Measurements from ENCODE around the gene SLC39A1.

SLC39A1 gene

GRCh38 chr1:153958961-153959260 is 4.4 kb downstream of the SLC39A1 start:
- no peaks in the 10 kb centered on the region for H3K9me3 ChIP-seq (ENCODE audit: low read depth, low read length)
- H3K36me3 ChIP-seq (ENCODE audit: insufficient read depth, low read length) = peaks cover 15% of the 10 kb centered on the region; the same call in 1 of the 2 replicates
- DNase-seq (ENCODE audit: low read depth, low spot score) = no peak
- H3K4me3 ChIP-seq = peak overlapping the region; percentile 97
- peak overlapping the region; percentile 58 for H3K9ac ChIP-seq (ENCODE audit: insufficient read length)
- H3K27ac ChIP-seq = peak overlapping the region; percentile 80
- no peak for TF ChIP-seq EZH2 (IDR thresholded peaks at IDR 0.05)
- no peak for TF ChIP-seq POLR2AphosphoS5 (IDR thresholded peaks at IDR 0.05; ENCODE audit: borderline replicate concordance, low read depth, low read length)
- no peak for TF ChIP-seq FOXP2 (optimal IDR thresholded peaks at IDR 0.05; ENCODE audit: control extremely low read depth, extremely low read length, insufficient read depth)

- peak within 1 kb of the TSS; percentile 80 for H3K27ac ChIP-seq
- peak; percentile 92 for DNase-seq (ENCODE audit: low read depth, low spot score)
- no peaks in the 10 kb centered on the region for H3K9me3 ChIP-seq (ENCODE audit: low read depth, low read length)
- H3K4me3 ChIP-seq = peak within 1 kb of the TSS; percentile 97
- TF ChIP-seq EZH2 (IDR thresholded peaks at IDR 0.05) (no peak), POLR2AphosphoS5 (IDR thresholded peaks at IDR 0.05; ENCODE audit: borderline replicate concordance, low read depth, low read length) (peak; percentile 82), FOXP2 (optimal IDR thresholded peaks at IDR 0.05; ENCODE audit: control extremely low read depth, extremely low read length, insufficient read depth) (no peak)
- peak within 1 kb of the TSS; percentile 91 for H3K9ac ChIP-seq (ENCODE audit: insufficient read length)
- peaks cover 15% of the 10 kb centered on the region; the same call in 1 of the 2 replicates for H3K36me3 ChIP-seq (ENCODE audit: insufficient read depth, low read length)
Measured at GRCh38 chr1:153958111-153958960, 5.0 kb downstream of the SLC39A1 start, which contains the start of gene CRTC2. Gene CRTC2 (minus strand): TSS chr1:153958612. CDS start chr1:153958497, 115 bp downstream.

GRCh38 chr1:153957744-153958110 is 5.6 kb downstream of the SLC39A1 start:
- H3K9ac ChIP-seq (ENCODE audit: insufficient read length) = peak overlapping the region; percentile 91
- H3K36me3 ChIP-seq (ENCODE audit: insufficient read depth, low read length) = peaks cover 15% of the 10 kb centered on the region; the same call in 1 of the 2 replicates
- no peak for DNase-seq (ENCODE audit: low read depth, low spot score)
- H3K9me3 ChIP-seq (ENCODE audit: low read depth, low read length) = no peaks in the 10 kb centered on the region
- H3K4me3 ChIP-seq = peak overlapping the region; percentile 97
- no peak overlapping the region for H3K27ac ChIP-seq
- TF ChIP-seq FOXP2 (optimal IDR thresholded peaks at IDR 0.05; ENCODE audit: control extremely low read depth, extremely low read length, insufficient read depth) = no peak
- no peak for TF ChIP-seq EZH2 (IDR thresholded peaks at IDR 0.05)
- TF ChIP-seq POLR2AphosphoS5 (IDR thresholded peaks at IDR 0.05; ENCODE audit: borderline replicate concordance, low read depth, low read length) = no peak

GRCh38 chr1:153956997-153957715 is 6.2 kb downstream of the SLC39A1 start:
- no peak for TF ChIP-seq POLR2AphosphoS5 (IDR thresholded peaks at IDR 0.05; ENCODE audit: borderline replicate concordance, low read depth, low read length)
- no peak for TF ChIP-seq EZH2 (IDR thresholded peaks at IDR 0.05)
- no peak for TF ChIP-seq FOXP2 (optimal IDR thresholded peaks at IDR 0.05; ENCODE audit: control extremely low read depth, extremely low read length, insufficient read depth)
- Histone ChIP-seq H3K4me3 (peak overlapping the region; percentile 97), H3K36me3 (ENCODE audit: insufficient read depth, low read length) (peaks cover 20% of the 10 kb centered on the region; the same call in 1 of the 2 replicates)

GRCh38 chr1:153954826-153955225 is 8.5 kb downstream of the SLC39A1 start:
- H3K9ac ChIP-seq (ENCODE audit: insufficient read length) = no peak overlapping the region
- TF ChIP-seq EZH2 (IDR thresholded peaks at IDR 0.05) = no peak
- TF ChIP-seq FOXP2 (optimal IDR thresholded peaks at IDR 0.05; ENCODE audit: control extremely low read depth, extremely low read length, insufficient read depth) = no peak
- TF ChIP-seq POLR2AphosphoS5 (IDR thresholded peaks at IDR 0.05; ENCODE audit: borderline replicate concordance, low read depth, low read length) = no peak
- H3K9me3 ChIP-seq (ENCODE audit: low read depth, low read length) = no peaks in the 10 kb centered on the region
- DNase-seq (ENCODE audit: low read depth, low spot score) = no peak
- no peak overlapping the region for H3K4me3 ChIP-seq
- no peak overlapping the region for H3K27ac ChIP-seq
- peaks cover 18% of the 10 kb centered on the region; the same call in 1 of the 2 replicates for H3K36me3 ChIP-seq (ENCODE audit: insufficient read depth, low read length)

More at GRCh38 chr1:153956997-153957715, 6.2 kb downstream of the SLC39A1 start:
- H3K9me3 ChIP-seq (ENCODE audit: low read depth, low read length) = no peaks in the 10 kb centered on the region
- no peak for DNase-seq (ENCODE audit: low read depth, low spot score)
- H3K27ac ChIP-seq = no peak overlapping the region
- peak overlapping the region; percentile 91 for H3K9ac ChIP-seq (ENCODE audit: insufficient read length)

- H3K9me3 ChIP-seq (ENCODE audit: low read depth, low read length) = no peaks in the 10 kb centered on the region
- H3K27ac ChIP-seq = no peak overlapping the region
- peaks cover 18% of the 10 kb centered on the region; the same call in 1 of the 2 replicates for H3K36me3 ChIP-seq (ENCODE audit: insufficient read depth, low read length)
- DNase-seq (ENCODE audit: low read depth, low spot score) = no peak
- H3K9ac ChIP-seq (ENCODE audit: insufficient read length) = no peak overlapping the region
- no peak for TF ChIP-seq FOXP2 (optimal IDR thresholded peaks at IDR 0.05; ENCODE audit: control extremely low read depth, extremely low read length, insufficient read depth)
- no peak for TF ChIP-seq EZH2 (IDR thresholded peaks at IDR 0.05)
- TF ChIP-seq POLR2AphosphoS5 (IDR thresholded peaks at IDR 0.05; ENCODE audit: borderline replicate concordance, low read depth, low read length) = no peak
- no peak overlapping the region for H3K4me3 ChIP-seq
Measured at GRCh38 chr1:153953859-153954365, 9.4 kb downstream of the SLC39A1 start.

GRCh38 chr1:153951801-153952200 is 11.5 kb downstream of the SLC39A1 start:
- peaks cover 18% of the 10 kb centered on the region; the same call in 1 of the 2 replicates for H3K36me3 ChIP-seq (ENCODE audit: insufficient read depth, low read length)
- no peak for TF ChIP-seq POLR2AphosphoS5 (IDR thresholded peaks at IDR 0.05; ENCODE audit: borderline replicate concordance, low read depth, low read length)
- TF ChIP-seq FOXP2 (optimal IDR thresholded peaks at IDR 0.05; ENCODE audit: control extremely low read depth, extremely low read length, insufficient read depth) = no peak
- no peak for TF ChIP-seq EZH2 (IDR thresholded peaks at IDR 0.05)

GRCh38 chr1:153951183-153951582 is 12.2 kb downstream of the SLC39A1 start:
- Histone ChIP-seq H3K27ac (no peak overlapping the region), H3K9me3 (ENCODE audit: low read depth, low read length) (no peaks in the 10 kb centered on the region), H3K9ac (ENCODE audit: insufficient read length) (no peak overlapping the region), H3K4me3 (no peak overlapping the region), H3K36me3 (ENCODE audit: insufficient read depth, low read length) (peaks cover 18% of the 10 kb centered on the region; the same call in 1 of the 2 replicates)
- no peak for DNase-seq (ENCODE audit: low read depth, low spot score)
- TF ChIP-seq FOXP2 (optimal IDR thresholded peaks at IDR 0.05; ENCODE audit: control extremely low read depth, extremely low read length, insufficient read depth) (no peak), POLR2AphosphoS5 (IDR thresholded peaks at IDR 0.05; ENCODE audit: borderline replicate concordance, low read depth, low read length) (no peak), EZH2 (IDR thresholded peaks at IDR 0.05) (no peak)

More at GRCh38 chr1:153951801-153952200, 11.5 kb downstream of the SLC39A1 start:
- Histone ChIP-seq H3K27ac (no peak overlapping the region), H3K4me3 (no peak overlapping the region), H3K9me3 (ENCODE audit: low read depth, low read length) (no peaks in the 10 kb centered on the region), H3K9ac (ENCODE audit: insufficient read length) (no peak overlapping the region)
- DNase-seq (ENCODE audit: low read depth, low spot score) = no peak

Data from SK-N-MC (cell line).